Activated T-cell treated with anti-CD3 and anti-CD28 coated beads for 4 hours (primary cell): ENCODE measurements around the gene ZNF385D.
"Not testable (repeated sequence)": the region's sequence is repeated elsewhere in the genome, so short reads cannot be mapped to it uniquely, and the experiment has no call there.

Source experiments
- DNase-seq: peaks from one replicate; pipeline ENCODE4 v3.0.0-alpha.2; 2020

The ZNF385D gene

GRCh38 chr3:21434310-21434709, 316.7 kb downstream of the ZNF385D start:
- DNase-seq = no peak

- no peak for DNase-seq
Measured at GRCh38 chr3:21433751-21434150, 317.3 kb downstream of the ZNF385D start.

- DNase-seq = no peak
Measured at GRCh38 chr3:21426920-21427319, 324.1 kb downstream of the ZNF385D start.

- no peak for DNase-seq
Measured at GRCh38 chr3:21425715-21426114, 325.3 kb downstream of the ZNF385D start.

GRCh38 chr3:21421096-21421495, 329.9 kb downstream of the ZNF385D start:
- DNase-seq = no peak

- DNase-seq = no peak
Measured at GRCh38 chr3:21417991-21418390, 333.0 kb downstream of the ZNF385D start.

GRCh38 chr3:21414506-21414905, 336.5 kb downstream of the ZNF385D start:
- no peak for DNase-seq

- no peak for DNase-seq
Measured at GRCh38 chr3:21411058-21411457, 340.0 kb downstream of the ZNF385D start.

- DNase-seq = no peak
Measured at GRCh38 chr3:21409401-21409800, 341.6 kb downstream of the ZNF385D start.

- no peak for DNase-seq
Measured at GRCh38 chr3:21407743-21408142, 343.3 kb downstream of the ZNF385D start.

- no peak for DNase-seq
Measured at GRCh38 chr3:21405671-21406667, 345.0 kb downstream of the ZNF385D start.

GRCh38 chr3:21398461-21398860, 352.5 kb downstream of the ZNF385D start:
- DNase-seq = no peak

GRCh38 chr3:21393683-21394311, 357.2 kb downstream of the ZNF385D start:
- no peak for DNase-seq

- DNase-seq = no peak
Measured at GRCh38 chr3:21392526-21392925, 358.5 kb downstream of the ZNF385D start.

- no peak for DNase-seq
Measured at GRCh38 chr3:21390856-21391255, 360.2 kb downstream of the ZNF385D start.

- no peak for DNase-seq
Measured at GRCh38 chr3:21390136-21390535, 360.9 kb downstream of the ZNF385D start.

- DNase-seq = not testable (repeated sequence)
Measured at GRCh38 chr3:21387142-21387826, 363.7 kb downstream of the ZNF385D start.

GRCh38 chr3:21378036-21378435, 373.0 kb downstream of the ZNF385D start:
- DNase-seq = not testable (repeated sequence)

- no peak for DNase-seq
Measured at GRCh38 chr3:21377071-21377769, 373.8 kb downstream of the ZNF385D start.

- no peak for DNase-seq
Measured at GRCh38 chr3:21372316-21372715, 378.7 kb downstream of the ZNF385D start.
